K562 (cell line): ENCODE measurements around the gene ADORA2A. TPM values are rescaled to one million over a fixed set of nuclear protein-coding genes. Genes with fewer than 3 reads are reported as not detected.

ENCODE experiments used
- CHD4 ChIP-seq: fragments of 200-600 bp; sonication (generic); IDR thresholded peaks from 3 replicates; pipeline ENCODE4 v1.6.1; 2012; ENCODE audit warnings: low read depth, mild to moderate bottlenecking, mixed read lengths, low read length, inconsistent platforms; ENCODE audit not compliant: insufficient read depth, insufficient replicate concordance, poor library complexity, severe bottlenecking
- CREBBP ChIP-seq: IDR thresholded peaks from one replicate; pipeline ENCODE4 v1.6.1; 2012; ENCODE audit warnings: low read depth, mild to moderate bottlenecking, control low read depth, inconsistent platforms, low read length
- LCOR ChIP-seq: sonication (generic); formaldehyde crosslinking; IDR thresholded peaks from 2 replicates; pipeline ENCODE4 v1.8.0; 2022; ENCODE audit warnings: mild to moderate bottlenecking, missing genetic modification reagents
- NR2C1 ChIP-seq, 2 experiments: fragments of 450-650 bp; IDR thresholded peaks; 2 replicates each; pipeline ENCODE4 v1.6.1; 2017; ENCODE audit warnings: mild to moderate bottlenecking in 2 of 2, antibody characterized with exemption in 1 of 2, inconsistent platforms in 1 of 2, missing compliant biosample characterization in 1 of 2, missing genetic modification characterization in 1 of 2
- SAFB ChIP-seq: fragments of 200-400 bp; formaldehyde crosslinking; IDR thresholded peaks from 2 replicates; pipeline ENCODE4 v1.6.1; 2017; ENCODE audit warnings: low read depth, low read length, borderline replicate concordance
- SMARCA5 ChIP-seq: fragments of 450-650 bp; IDR thresholded peaks from 2 replicates; pipeline ENCODE4 v1.6.1; 2016
- polyA plus RNA-seq, 8 experiments: library from polyadenylated mRNA; depleted of rRNA in 4 of 8; stranded (reverse) in 5 of 8; unstranded in 3 of 8; fragments of >200 nt; fragmentation: Nextera tagmentation in 2 of 8; fragmentation: Illumina TruSeq in 1 of 8; extraction: Ambion mirVana in 2 of 8; extraction: Trizol in 1 of 8; gene quantifications; 2 replicates each; pipeline versions ENCODE4 v1.2.1 to v1.2.3, GENCODE V29; 2011 to 2014; ENCODE audit warnings: inconsistent platforms in 1 of 8, missing spikeins in 1 of 8
- total RNA-seq, 7 experiments: library from RNA; depleted of rRNA in 6 of 7; stranded (reverse); fragments of >200 nt in 6 of 7; fragmentation: Illumina TruSeq in 2 of 7; extraction: Trizol in 2 of 7; gene quantifications; 2 replicates each; pipeline versions ENCODE4 v1.2.1 to v1.2.3, GENCODE V29; 2011 to 2021; ENCODE audit warnings: low replicate concordance in 1 of 7
- TF ChIP-seq, protein P1 (sequence below): fragments of 450-650 bp; IDR thresholded peaks from 2 replicates; pipeline ENCODE4 v1.6.1; 2016; ENCODE audit warnings: borderline replicate concordance

The ADORA2A gene
- total and polyA plus RNA-seq, 9 of the 15 experiments (the other 6 are each of a cell fraction or from before 2014, with no cell fraction given) = 0.15 to 2.1 (median 0.66) TPM; not detected in 2

DNA sequence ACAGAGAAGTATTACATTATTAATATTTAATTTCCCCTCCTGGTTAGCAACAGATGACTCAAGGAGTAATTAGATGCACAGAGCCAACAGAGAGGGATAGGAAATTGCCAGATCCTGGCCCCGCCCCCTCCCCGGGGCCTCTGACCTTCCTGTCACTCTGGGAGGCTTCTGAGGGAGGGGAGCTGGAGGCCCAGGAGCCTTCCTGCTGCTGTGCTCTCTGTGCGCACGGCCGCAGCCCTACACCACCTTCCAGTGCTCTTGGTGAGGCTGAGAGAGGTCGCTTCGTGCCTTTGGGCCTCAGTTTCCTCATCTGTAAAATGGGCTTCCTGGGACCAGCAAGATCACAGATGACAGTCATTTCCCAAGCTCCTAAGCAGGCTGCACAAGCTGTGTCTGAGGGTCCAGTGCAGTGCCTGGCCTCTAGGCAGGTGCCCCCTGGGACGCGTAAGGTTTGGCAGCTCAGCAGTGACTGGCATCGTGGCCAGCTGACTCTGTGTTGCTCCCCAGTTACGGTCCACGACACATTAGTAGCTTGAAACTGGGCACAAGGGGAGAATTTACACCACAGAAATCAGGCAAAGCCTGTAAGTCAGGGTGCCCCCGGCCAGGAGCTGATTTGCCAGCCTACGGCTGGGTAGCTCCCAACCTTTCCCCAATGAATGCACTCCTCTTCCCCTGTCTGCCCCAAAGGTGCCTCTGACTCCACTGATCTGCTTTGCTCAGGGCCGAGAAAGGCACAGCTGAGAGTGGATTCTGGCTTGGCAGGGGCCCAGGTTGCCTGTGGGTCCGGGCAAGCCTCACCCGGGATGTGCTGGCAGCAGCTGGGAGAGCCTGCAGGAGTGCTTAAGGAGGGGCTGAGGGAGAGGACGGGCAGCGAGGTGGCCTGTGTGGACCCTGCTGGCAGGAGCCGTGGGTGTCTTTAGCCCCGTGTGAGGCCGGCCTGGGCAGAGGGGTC, 2.3 kb downstream of the ADORA2A start (continued):
- TF ChIP-seq CREBBP (no peak), CHD4 (no peak), LCOR (CRISPR knock-in tag) (no peak), SAFB (no peak), NR2C1 (IDR thresholded peaks at IDR 0.05) (no peak), NR2C1 (tag; IDR thresholded peaks at IDR 0.05) (no peak), SMARCA5 (peak; percentile 65; the same call in 1 of the 2 replicates)
- TF ChIP-seq, protein P1, sequence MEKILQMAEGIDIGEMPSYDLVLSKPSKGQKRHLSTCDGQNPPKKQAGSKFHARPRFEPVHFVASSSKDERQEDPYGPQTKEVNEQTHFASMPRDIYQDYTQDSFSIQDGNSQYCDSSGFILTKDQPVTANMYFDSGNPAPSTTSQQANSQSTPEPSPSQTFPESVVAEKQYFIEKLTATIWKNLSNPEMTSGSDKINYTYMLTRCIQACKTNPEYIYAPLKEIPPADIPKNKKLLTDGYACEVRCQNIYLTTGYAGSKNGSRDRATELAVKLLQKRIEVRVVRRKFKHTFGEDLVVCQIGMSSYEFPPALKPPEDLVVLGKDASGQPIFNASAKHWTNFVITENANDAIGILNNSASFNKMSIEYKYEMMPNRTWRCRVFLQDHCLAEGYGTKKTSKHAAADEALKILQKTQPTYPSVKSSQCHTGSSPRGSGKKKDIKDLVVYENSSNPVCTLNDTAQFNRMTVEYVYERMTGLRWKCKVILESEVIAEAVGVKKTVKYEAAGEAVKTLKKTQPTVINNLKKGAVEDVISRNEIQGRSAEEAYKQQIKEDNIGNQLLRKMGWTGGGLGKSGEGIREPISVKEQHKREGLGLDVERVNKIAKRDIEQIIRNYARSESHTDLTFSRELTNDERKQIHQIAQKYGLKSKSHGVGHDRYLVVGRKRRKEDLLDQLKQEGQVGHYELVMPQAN = no peak
